Natural killer cell (primary cell): ENCODE measurements around the gene MRFAP1L1. TPM values are rescaled to one million over a fixed set of nuclear protein-coding genes. Genes with fewer than 3 reads are reported as not detected.

Source experiments
- ATAC-seq, 3 donors: fragments of 150-1000 bp in 2 of 3; fragments of 200-7000 bp in 1 of 3; cut with Tn5 transposase; 1 replicate in 1 of 3; 2 replicates in 2 of 3; pipeline ENCODE4 v1.10.0; 2021; ENCODE audit warnings: mild to moderate bottlenecking in 2 of 3, moderate library complexity in 2 of 3
- DNase-seq, 2 donors: peaks; one replicate each; pipeline versions ENCODE4 v3.0.0 to v3.0.0-alpha.2; 2013 to 2021; ENCODE audit warnings: mixed read lengths in 1 of 2
- H3K27ac ChIP-seq: one replicate; pipeline ENCODE4 v1.5.1; 2013; ENCODE audit warnings: mild to moderate bottlenecking, low read length
- H3K27me3 ChIP-seq: one replicate; pipeline ENCODE4 v1.6.1; 2013; ENCODE audit warnings: low read length; ENCODE audit not compliant: control insufficient read depth, insufficient read depth
- H3K36me3 ChIP-seq: one replicate; pipeline ENCODE4 v1.6.1; 2013; ENCODE audit warnings: low read length; ENCODE audit not compliant: control insufficient read depth, insufficient read depth
- H3K4me1 ChIP-seq: one replicate; pipeline ENCODE4 v1.6.1; 2013; ENCODE audit warnings: low read length; ENCODE audit not compliant: control insufficient read depth, insufficient read depth
- H3K4me3 ChIP-seq: one replicate; pipeline ENCODE4 v1.5.1; 2013; ENCODE audit warnings: low read length
- H3K9me3 ChIP-seq: one replicate; pipeline ENCODE4 v1.6.1; 2013; ENCODE audit warnings: low read length; ENCODE audit not compliant: control insufficient read depth, insufficient read depth
- H3K27ac Mint-ChIP-seq, 2 donors: one replicate each; pipeline ENCODE4 v1.8.0; 2022; ENCODE audit warnings: mild to moderate bottlenecking in 2 of 2, mixed read lengths in 2 of 2, moderate library complexity in 1 of 2
- H3K27me3 Mint-ChIP-seq, 2 donors: one replicate each; pipeline ENCODE4 v1.8.0; 2022; ENCODE audit warnings: low read depth in 2 of 2, mixed read lengths in 2 of 2
- H3K36me3 Mint-ChIP-seq: one replicate; pipeline ENCODE4 v1.8.0; 2022; ENCODE audit warnings: mixed read lengths
- H3K4me1 Mint-ChIP-seq, 2 donors: one replicate each; pipeline ENCODE4 v1.8.0; 2022; ENCODE audit warnings: mixed read lengths in 2 of 2
- H3K4me3 Mint-ChIP-seq: one replicate; pipeline ENCODE4 v1.8.0; 2022; ENCODE audit warnings: mild to moderate bottlenecking, moderate library complexity, mixed read lengths
- H3K9me3 Mint-ChIP-seq, 2 donors: one replicate each; pipeline ENCODE4 v1.8.0; 2022; ENCODE audit warnings: mixed read lengths in 2 of 2
- CTCF ChIP-seq: fragments of 200-600 bp; IDR thresholded peaks from one replicate; pipeline ENCODE4 v1.8.0; 2022; ENCODE audit warnings: antibody characterized with exemption
- WGBS: methylation state at CpG from one replicate; pipeline ENCODE4 v1.1.7; 2013; ENCODE audit warnings: missing lambda C conversion rate; ENCODE audit not compliant: insufficient coverage; 5-methylcytosine and 5-hydroxymethylcytosine counted together
- intact Hi-C: fragments of 100-400 bp; cut with micrococcal nuclease; formaldehyde crosslinking; loops from one replicate; pipeline ENCODE4 v1.14.2; 2022
- total RNA-seq, 4 donors: library from RNA; stranded (reverse); fragments of 120-200 nt in 1 of 4; gene quantifications; one replicate each; pipeline versions ENCODE4 v1.2.3 to v1.2.4, GENCODE V29; 2013 to 2022

Gene MRFAP1L1
- total RNA-seq, 3 donors from 2014 or later (not counting 1 experiment from before 2014, with no cell fraction given): 38.4 to 60.9 (median 40.8) TPM

GRCh38 chr4:6688879-6689505 lies 20.7 kb downstream of the MRFAP1L1 start:
- peak overlapping the region; percentile 77 for H3K27ac ChIP-seq
- H3K4me3 Mint-ChIP-seq: peak overlapping the region; percentile 98
- ATAC-seq: peak; percentile 80 to 85 (median 82)
- H3K9me3 ChIP-seq: no peaks in the 10 kb centered on the region
- H3K36me3 ChIP-seq: peaks cover 4% of the 10 kb centered on the region
- TF ChIP-seq CTCF: no peak
- intact Hi-C loops: loop anchor here (1.0 to 2.0 kb wide), 3 partner anchors 15 to 48 kb away; partner anchors contain the start of genes MRFAP1 and MRFAP1L1
- no peaks in the 10 kb centered on the region for H3K9me3 Mint-ChIP-seq
- peak overlapping the region; percentile 97 to 98 for H3K27ac Mint-ChIP-seq
- H3K4me3 ChIP-seq: peak overlapping the region; percentile 45
- DNase-seq: peak; percentile 79 to 84
- H3K27me3 Mint-ChIP-seq: no peaks in the 10 kb centered on the region
- WGBS: 20% methylated on average over 23 of the region's 23 CpGs
- H3K27me3 ChIP-seq: no peaks in the 10 kb centered on the region
- no peaks in the 10 kb centered on the region for H3K36me3 Mint-ChIP-seq
- H3K4me1 ChIP-seq: peaks cover 83% of the 10 kb centered on the region
- peaks cover 53 to 80% of the 10 kb centered on the region in 2 donors for H3K4me1 Mint-ChIP-seq

- H3K4me1 ChIP-seq: peaks cover 76% of the 10 kb centered on the region
- intact Hi-C loops: loop anchor here (2.0 kb wide), 2 partner anchors 21 to 47 kb away; partner anchors contain the start of genes MRFAP1 and MRFAP1L1
- no peaks in the 10 kb centered on the region for H3K9me3 Mint-ChIP-seq
- peak overlapping the region; percentile 97 to 98 for H3K27ac Mint-ChIP-seq
- peak overlapping the region; percentile 98 for H3K4me3 Mint-ChIP-seq
- 76% methylated on average over 24 of the region's 24 CpGs for WGBS
- peak overlapping the region; percentile 45 for H3K4me3 ChIP-seq
- H3K27ac ChIP-seq: peak overlapping the region; percentile 77
- TF ChIP-seq CTCF: no peak
- no peaks in the 10 kb centered on the region for H3K27me3 ChIP-seq
- no peaks in the 10 kb centered on the region for H3K27me3 Mint-ChIP-seq
- no peaks in the 10 kb centered on the region for H3K9me3 ChIP-seq
- DNase-seq (peak in 1 of 2 donors; percentile 20), ATAC-seq (peak in 1 of 3 donors; percentile 0)
- no peaks in the 10 kb centered on the region for H3K36me3 Mint-ChIP-seq
- peaks cover 46 to 72% of the 10 kb centered on the region in 2 donors for H3K4me1 Mint-ChIP-seq
- peaks cover 4% of the 10 kb centered on the region for H3K36me3 ChIP-seq
Observed at GRCh38 chr4:6687947-6688878, 21.5 kb downstream of the MRFAP1L1 start.

GRCh38 chr4:6686104-6686787 lies 23.4 kb downstream of the MRFAP1L1 start:
- Mint-ChIP-seq H3K36me3 (no peaks in the 10 kb centered on the region), H3K27ac (peak overlapping the region; percentile 61 to 77), H3K9me3 (no peaks in the 10 kb centered on the region), H3K4me1 (peaks cover 36 to 59% of the 10 kb centered on the region in 2 donors), H3K4me3 (no peak overlapping the region), H3K27me3 (no peaks in the 10 kb centered on the region)
- H3K9me3 ChIP-seq: no peaks in the 10 kb centered on the region
- DNase-seq (no peak), ATAC-seq (no peak)
- H3K27me3 ChIP-seq: no peaks in the 10 kb centered on the region
- intact Hi-C loops: no loop called here
- no peak overlapping the region for H3K27ac ChIP-seq
- no peak overlapping the region for H3K4me3 ChIP-seq
- whole genome bisulfite sequencing: 57% methylated on average over 4 of the region's 4 CpGs
- no peak for TF ChIP-seq CTCF
- H3K4me1 ChIP-seq: peaks cover 63% of the 10 kb centered on the region
- peaks cover 7% of the 10 kb centered on the region for H3K36me3 ChIP-seq
